Glutamatergic neuron (in vitro differentiated cells): ENCODE data around the gene HPSE2. TPM values are rescaled to one million over a fixed set of nuclear protein-coding genes. Genes with fewer than 3 reads are reported as not detected.
"Not testable (repeated sequence)": the region's sequence is repeated elsewhere in the genome, so short reads cannot be mapped to it uniquely, and the experiment has no call there.

Experiments
- DNase-seq: peaks from one replicate; pipeline ENCODE4 v3.0.0; 2022
- H3K27ac Mint-ChIP-seq: one replicate; pipeline ENCODE4 v1.8.0; 2020; ENCODE audit warnings: mild to moderate bottlenecking, mixed read lengths, inconsistent platforms; ENCODE audit not compliant: unreplicated experiment
- H3K27me3 Mint-ChIP-seq: one replicate; pipeline ENCODE4 v1.8.0; 2020; ENCODE audit warnings: mild to moderate bottlenecking, moderate library complexity, mixed read lengths, inconsistent platforms; ENCODE audit not compliant: unreplicated experiment
- H3K36me3 Mint-ChIP-seq: one replicate; pipeline ENCODE4 v1.8.0; 2020; ENCODE audit warnings: mild to moderate bottlenecking, mixed read lengths, inconsistent platforms; ENCODE audit not compliant: unreplicated experiment
- H3K4me1 Mint-ChIP-seq: one replicate; pipeline ENCODE4 v1.8.0; 2020; ENCODE audit warnings: mild to moderate bottlenecking, low read depth, mixed read lengths, inconsistent platforms; ENCODE audit not compliant: unreplicated experiment
- H3K4me3 Mint-ChIP-seq: one replicate; pipeline ENCODE4 v1.8.0; 2020; ENCODE audit warnings: mild to moderate bottlenecking, mixed read lengths, inconsistent platforms; ENCODE audit not compliant: unreplicated experiment
- H3K9me3 Mint-ChIP-seq: one replicate; pipeline ENCODE4 v1.8.0; 2020; ENCODE audit warnings: mild to moderate bottlenecking, moderate library complexity, mixed read lengths, inconsistent platforms; ENCODE audit not compliant: unreplicated experiment
- total RNA-seq: library from RNA; stranded (reverse); fragmentation: NEBNext Ultra II Directional; extraction: Animal tissue kit (Norgen Biotek cat#: 25700); gene quantifications from one replicate; pipeline ENCODE4 v1.2.1, GENCODE V29; 2021; ENCODE audit not compliant: unreplicated experiment
- TF ChIP-seq, protein P1 (sequence below): fragments of 200-600 bp; sonication (generic); IDR thresholded peaks from one replicate; pipeline ENCODE4 v1.5.0; 2021; ENCODE audit not compliant: partially characterized antibody, unreplicated experiment

HPSE2 gene
- total RNA-seq, 1 donor from 2014 or later: not detected

DNA sequence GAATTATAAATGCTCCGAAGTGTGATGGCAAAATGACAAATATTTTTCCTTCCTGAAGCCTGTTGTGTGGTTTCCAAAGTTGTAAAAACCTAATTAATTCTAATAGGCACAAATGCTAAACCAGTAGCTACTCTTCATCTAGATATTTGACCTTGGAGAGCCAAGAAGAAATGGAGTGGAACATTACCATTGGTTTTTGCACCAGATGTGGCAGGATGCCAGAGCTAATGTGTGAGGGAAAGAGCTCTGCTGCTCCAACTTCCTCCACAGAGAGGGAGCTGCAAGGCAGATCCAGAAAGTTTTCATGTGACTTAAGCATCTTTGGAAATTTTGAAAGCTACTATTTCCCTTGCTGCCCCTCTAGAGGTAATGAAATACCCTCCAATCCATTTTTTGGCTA, 723.8 kb downstream of the HPSE2 start:
- H3K9me3 Mint-ChIP-seq: no peaks in the 10 kb centered on the region

DNA sequence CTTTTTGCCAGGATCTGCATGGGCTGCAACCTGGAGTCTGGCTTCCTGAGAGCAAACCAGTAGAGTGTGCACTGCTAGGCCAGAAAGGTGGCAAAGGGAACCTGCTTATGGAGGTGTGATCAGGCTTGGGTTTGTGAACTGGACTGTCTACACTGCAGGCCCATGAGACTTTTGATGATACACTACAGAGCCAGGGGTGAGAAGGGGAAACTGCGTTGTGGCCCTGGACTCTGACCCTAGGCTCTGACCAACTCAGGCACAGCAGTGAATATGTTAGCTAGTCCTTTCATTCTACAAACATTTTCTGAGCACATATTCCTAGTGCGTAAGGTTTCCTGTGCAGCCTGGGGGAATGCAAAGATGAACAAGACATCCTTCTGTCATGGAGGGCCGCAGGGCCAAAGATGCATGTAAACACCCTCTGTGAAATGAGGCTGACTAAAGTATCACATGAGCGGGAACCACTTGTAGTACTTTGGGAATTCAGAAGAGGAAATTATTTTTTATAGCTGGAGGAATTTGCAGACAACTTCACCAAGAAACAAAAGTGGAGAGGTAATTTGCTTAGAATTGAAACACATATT, 725.1 kb downstream of the HPSE2 start:
- TF ChIP-seq, protein P1, sequence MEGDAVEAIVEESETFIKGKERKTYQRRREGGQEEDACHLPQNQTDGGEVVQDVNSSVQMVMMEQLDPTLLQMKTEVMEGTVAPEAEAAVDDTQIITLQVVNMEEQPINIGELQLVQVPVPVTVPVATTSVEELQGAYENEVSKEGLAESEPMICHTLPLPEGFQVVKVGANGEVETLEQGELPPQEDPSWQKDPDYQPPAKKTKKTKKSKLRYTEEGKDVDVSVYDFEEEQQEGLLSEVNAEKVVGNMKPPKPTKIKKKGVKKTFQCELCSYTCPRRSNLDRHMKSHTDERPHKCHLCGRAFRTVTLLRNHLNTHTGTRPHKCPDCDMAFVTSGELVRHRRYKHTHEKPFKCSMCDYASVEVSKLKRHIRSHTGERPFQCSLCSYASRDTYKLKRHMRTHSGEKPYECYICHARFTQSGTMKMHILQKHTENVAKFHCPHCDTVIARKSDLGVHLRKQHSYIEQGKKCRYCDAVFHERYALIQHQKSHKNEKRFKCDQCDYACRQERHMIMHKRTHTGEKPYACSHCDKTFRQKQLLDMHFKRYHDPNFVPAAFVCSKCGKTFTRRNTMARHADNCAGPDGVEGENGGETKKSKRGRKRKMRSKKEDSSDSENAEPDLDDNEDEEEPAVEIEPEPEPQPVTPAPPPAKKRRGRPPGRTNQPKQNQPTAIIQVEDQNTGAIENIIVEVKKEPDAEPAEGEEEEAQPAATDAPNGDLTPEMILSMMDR: no peak
- Mint-ChIP-seq H3K9me3 (no peaks in the 10 kb centered on the region), H3K36me3 (no peaks in the 10 kb centered on the region), H3K4me3 (no peak overlapping the region), H3K4me1 (no peaks in the 10 kb centered on the region), H3K27me3 (no peaks in the 10 kb centered on the region), H3K27ac (no peak overlapping the region)
- no peak for DNase-seq

More for the DNA sequence above, 723.8 kb downstream of the HPSE2 start:
- H3K36me3 Mint-ChIP-seq: no peaks in the 10 kb centered on the region
- H3K27me3 Mint-ChIP-seq: no peaks in the 10 kb centered on the region
- TF ChIP-seq, protein P1: no peak
- H3K4me3 Mint-ChIP-seq: no peak overlapping the region
- DNase-seq: no peak
- no peak overlapping the region for H3K27ac Mint-ChIP-seq
- H3K4me1 Mint-ChIP-seq: no peaks in the 10 kb centered on the region

DNA sequence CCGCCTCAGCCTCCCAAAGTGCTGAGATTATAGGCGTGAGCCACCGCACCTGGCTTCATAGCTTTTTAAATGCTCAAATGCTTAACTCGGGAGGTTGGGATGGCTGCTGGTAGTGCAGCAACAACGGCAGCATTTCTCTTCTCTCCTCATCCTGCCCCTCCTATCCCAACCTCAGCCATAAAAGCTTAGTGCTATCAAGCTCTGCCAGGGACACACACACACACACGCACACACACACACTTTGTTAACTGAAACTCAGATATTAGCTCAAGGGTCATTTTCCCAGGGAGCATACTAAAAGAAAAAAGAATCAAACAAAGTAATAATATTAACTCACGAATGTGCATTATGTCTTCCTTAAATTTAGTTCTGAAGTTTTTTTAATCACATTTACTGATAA, 725.9 kb downstream of the HPSE2 start:
- Mint-ChIP-seq H3K27me3 (no peaks in the 10 kb centered on the region), H3K4me3 (no peak overlapping the region), H3K4me1 (no peaks in the 10 kb centered on the region), H3K9me3 (no peaks in the 10 kb centered on the region), H3K36me3 (no peaks in the 10 kb centered on the region), H3K27ac (no peak overlapping the region)
- TF ChIP-seq, protein P1: no peak
- no peak for DNase-seq

DNA sequence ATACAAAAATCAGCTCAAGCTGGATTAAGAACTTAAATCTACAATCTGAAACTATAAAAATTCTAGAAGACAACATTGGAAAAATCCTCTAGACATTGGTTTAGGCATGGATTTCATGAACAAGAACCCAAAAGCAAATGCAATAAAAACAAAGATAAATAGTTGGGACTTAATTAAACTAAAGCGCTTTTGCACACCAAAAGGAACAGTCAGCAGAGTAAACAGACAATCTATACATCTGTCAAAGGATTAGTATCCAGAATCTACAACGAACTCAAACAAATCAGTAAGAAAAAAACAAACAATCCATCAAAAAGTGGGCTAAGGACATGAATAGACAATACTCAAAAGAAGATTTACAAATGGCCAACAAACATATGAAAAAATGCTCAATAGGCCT, 733.1 kb downstream of the HPSE2 start:
- not testable (repeated sequence) for DNase-seq, H3K27ac Mint-ChIP-seq, H3K36me3 Mint-ChIP-seq, H3K4me1 Mint-ChIP-seq, H3K4me3 Mint-ChIP-seq, H3K9me3 Mint-ChIP-seq, H3K27me3 Mint-ChIP-seq

DNA sequence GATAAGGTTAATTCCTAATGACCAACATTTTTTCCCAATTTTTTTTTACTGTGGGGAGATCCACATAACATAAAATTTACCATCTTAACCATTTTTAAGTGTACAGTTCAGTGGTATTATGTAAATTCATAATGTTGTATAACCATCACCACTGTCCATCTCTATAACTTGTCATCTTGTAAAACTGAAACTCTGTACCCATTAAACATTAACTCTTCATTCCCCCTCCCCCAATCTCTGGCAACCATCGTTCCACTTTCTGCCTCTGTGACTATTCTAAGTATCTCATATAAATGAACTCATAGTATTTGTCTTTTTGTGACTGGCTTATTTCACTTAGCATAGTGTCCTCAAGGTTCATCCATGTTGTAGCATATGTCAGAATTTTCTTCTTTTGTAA, 742.9 kb downstream of the HPSE2 start:
- no peaks in the 10 kb centered on the region for H3K4me1 Mint-ChIP-seq
- no peak for DNase-seq

More for the DNA sequence above, 742.9 kb downstream of the HPSE2 start:
- no peaks in the 10 kb centered on the region for H3K27me3 Mint-ChIP-seq
- peaks cover 6% of the 10 kb centered on the region for H3K9me3 Mint-ChIP-seq
- peaks cover 12% of the 10 kb centered on the region for H3K36me3 Mint-ChIP-seq
- TF ChIP-seq, protein P1: no peak
- H3K4me3 Mint-ChIP-seq: no peak overlapping the region
- no peak overlapping the region for H3K27ac Mint-ChIP-seq
